Activated CD8-positive, alpha-beta T cell treated with anti-CD3 and anti-CD28 coated beads, Interleukin-2, amount 10 ng/mL, durations not matched to agents 7 days and 5 days (primary cell): ENCODE measurements around the gene MARCKSL1. TPM values are rescaled to one million over a fixed set of nuclear protein-coding genes. Genes with fewer than 3 reads are reported as not detected.

ENCODE experiments used
- ATAC-seq: fragments of 150-1000 bp; cut with Tn5 transposase; one replicate; pipeline ENCODE4 v1.10.0; 2021; ENCODE audit warnings: moderate library complexity
- CTCF ChIA-PET: fragments of 350-600 bp; sonication (Branson Sonifier 250); formaldehyde crosslinking; loops from one replicate; lab custom pipeline; 2021; ENCODE audit warnings: antibody characterized with exemption; lab: Charles Lee
- POLR2A ChIA-PET: fragments of 350-600 bp; sonication (Branson Sonifier 250); formaldehyde crosslinking; loops from one replicate; lab custom pipeline; 2021; ENCODE audit warnings: antibody characterized with exemption; lab: Charles Lee
- DNase-seq: peaks from one replicate; pipeline ENCODE4 v3.0.0-alpha.2; 2020
- H3K27ac Mint-ChIP-seq: one replicate; pipeline ENCODE4 v1.8.0; 2021; ENCODE audit warnings: mild to moderate bottlenecking, mixed read lengths
- H3K27me3 Mint-ChIP-seq: one replicate; pipeline ENCODE4 v1.8.0; 2021; ENCODE audit warnings: low read depth, mixed read lengths
- H3K36me3 Mint-ChIP-seq: one replicate; pipeline ENCODE4 v1.8.0; 2021; ENCODE audit warnings: low read depth, mixed read lengths
- H3K4me1 Mint-ChIP-seq: one replicate; pipeline ENCODE4 v1.8.0; 2021; ENCODE audit warnings: low read depth, mixed read lengths
- H3K4me3 Mint-ChIP-seq: one replicate; pipeline ENCODE4 v1.8.0; 2021; ENCODE audit warnings: mild to moderate bottlenecking, mixed read lengths
- H3K9me3 Mint-ChIP-seq: one replicate; pipeline ENCODE4 v1.8.0; 2022; ENCODE audit warnings: mixed read lengths; ENCODE audit not compliant: insufficient read depth
- total RNA-seq, 2 experiments: library from RNA; stranded (reverse); gene quantifications; one replicate each; pipeline ENCODE4 v1.2.3, GENCODE V29; 2021

MARCKSL1 gene, protein sequence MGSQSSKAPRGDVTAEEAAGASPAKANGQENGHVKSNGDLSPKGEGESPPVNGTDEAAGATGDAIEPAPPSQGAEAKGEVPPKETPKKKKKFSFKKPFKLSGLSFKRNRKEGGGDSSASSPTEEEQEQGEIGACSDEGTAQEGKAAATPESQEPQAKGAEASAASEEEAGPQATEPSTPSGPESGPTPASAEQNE
- total RNA-seq: 10 to 100 TPM; 23.1 to 26.1 TPM

DNA sequence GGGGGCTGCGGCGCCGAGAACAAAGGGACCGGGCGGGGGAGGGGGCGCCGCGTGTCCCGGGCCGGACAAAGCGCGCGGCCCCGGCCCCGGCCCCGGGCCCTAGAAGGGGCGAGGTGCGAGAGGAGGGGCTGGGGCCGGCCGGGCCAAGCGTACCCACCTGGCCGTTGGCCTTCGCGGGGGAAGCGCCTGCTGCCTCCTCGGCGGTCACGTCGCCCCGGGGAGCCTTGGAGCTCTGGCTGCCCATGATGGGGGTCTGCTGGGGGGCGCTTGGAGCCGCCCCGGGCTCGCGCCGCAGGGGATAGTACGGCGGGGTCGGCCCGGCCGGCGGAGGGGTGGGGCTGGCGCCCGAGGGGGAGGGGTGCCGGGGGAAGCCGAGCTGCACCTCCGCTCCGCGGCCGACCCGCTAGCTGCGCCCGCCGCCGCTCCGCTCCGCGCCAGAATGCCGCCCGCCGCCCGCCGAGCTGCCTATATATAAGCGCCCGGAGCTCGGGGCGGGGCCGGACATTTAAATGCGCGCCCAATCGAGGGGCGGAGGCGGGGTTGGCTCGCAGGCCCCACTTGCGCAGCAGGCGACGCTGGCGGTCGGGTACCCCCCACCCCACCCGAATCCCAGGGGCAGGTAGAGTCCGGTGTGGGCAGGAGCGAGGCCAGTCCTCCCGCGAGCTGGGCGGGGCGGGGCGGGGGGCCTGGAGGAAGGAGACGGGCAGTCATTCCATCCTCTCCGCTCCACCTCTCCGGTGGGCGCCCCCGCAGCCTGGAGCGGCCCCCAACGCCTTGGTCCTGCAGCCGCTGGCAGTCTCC, at the start of gene MARCKSL1:
MARCKSL1 (minus strand) TSS at position 444 of the 801 bp plus-strand sequence; CDS start at position 244, 200 bp downstream.
- peak within 1 kb of the TSS; percentile 81 for H3K4me3 Mint-ChIP-seq
- peak within 1 kb of the TSS; percentile 53 for H3K27ac Mint-ChIP-seq
- no peaks in the 10 kb centered on the region for H3K9me3 Mint-ChIP-seq
- ATAC-seq (peak; percentile 66), DNase-seq (peak; percentile 85)
- POLR2A ChIA-PET: interaction anchor here (0.6 to 3.0 kb wide), 22 partner anchors 9 to 646 kb away, joined by 3 to 15 read pairs (median 4); partner anchors contain the start of genes BSDC1, EIF3I, HDAC1 and IQCC
- CTCF ChIA-PET: interaction anchor here (1.1 to 3.4 kb wide), 11 partner anchors 9 to 120 kb away, joined by 3 to 21 read pairs (median 7); partner anchors contain the start of genes BSDC1 and LCK
- peaks cover 40% of the 10 kb centered on the region for H3K4me1 Mint-ChIP-seq
- peaks cover 30% of the 10 kb centered on the region for H3K36me3 Mint-ChIP-seq
- peaks cover 3% of the 10 kb centered on the region for H3K27me3 Mint-ChIP-seq

DNA sequence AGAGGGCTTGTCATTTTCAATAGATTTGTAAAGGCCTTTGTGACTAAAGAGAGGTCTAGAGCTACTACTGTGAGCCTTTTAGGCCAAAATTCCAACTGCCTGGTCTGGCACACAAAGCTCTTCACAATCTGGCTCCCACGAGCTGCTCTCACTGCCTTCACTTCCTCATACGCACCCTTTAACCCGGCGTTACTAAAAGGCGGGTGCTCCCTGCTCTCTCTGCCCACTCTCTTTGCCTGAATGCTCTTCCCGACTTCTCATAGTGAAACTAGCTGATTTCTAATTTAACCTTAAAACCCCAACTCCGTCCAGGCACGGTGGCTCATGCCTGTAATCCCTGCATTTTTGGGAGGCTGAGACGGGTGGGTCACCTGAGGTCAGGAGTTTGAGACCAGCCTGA, 44.0 kb upstream of the MARCKSL1 start:
- POLR2A ChIA-PET: no interaction called here
- peaks cover 25% of the 10 kb centered on the region for H3K36me3 Mint-ChIP-seq
- no peak for DNase-seq
- H3K27me3 Mint-ChIP-seq: no peaks in the 10 kb centered on the region
- no peak for ATAC-seq
- CTCF ChIA-PET: interaction anchor here (0.5 to 1.5 kb wide), 2 partner anchors 8 to 168 kb away, joined by 4 read pairs; no protein-coding TSS in a partner anchor
- H3K27ac Mint-ChIP-seq: no peak overlapping the region
- no peak overlapping the region for H3K4me3 Mint-ChIP-seq
- H3K4me1 Mint-ChIP-seq: no peaks in the 10 kb centered on the region
- H3K9me3 Mint-ChIP-seq: no peaks in the 10 kb centered on the region

DNA sequence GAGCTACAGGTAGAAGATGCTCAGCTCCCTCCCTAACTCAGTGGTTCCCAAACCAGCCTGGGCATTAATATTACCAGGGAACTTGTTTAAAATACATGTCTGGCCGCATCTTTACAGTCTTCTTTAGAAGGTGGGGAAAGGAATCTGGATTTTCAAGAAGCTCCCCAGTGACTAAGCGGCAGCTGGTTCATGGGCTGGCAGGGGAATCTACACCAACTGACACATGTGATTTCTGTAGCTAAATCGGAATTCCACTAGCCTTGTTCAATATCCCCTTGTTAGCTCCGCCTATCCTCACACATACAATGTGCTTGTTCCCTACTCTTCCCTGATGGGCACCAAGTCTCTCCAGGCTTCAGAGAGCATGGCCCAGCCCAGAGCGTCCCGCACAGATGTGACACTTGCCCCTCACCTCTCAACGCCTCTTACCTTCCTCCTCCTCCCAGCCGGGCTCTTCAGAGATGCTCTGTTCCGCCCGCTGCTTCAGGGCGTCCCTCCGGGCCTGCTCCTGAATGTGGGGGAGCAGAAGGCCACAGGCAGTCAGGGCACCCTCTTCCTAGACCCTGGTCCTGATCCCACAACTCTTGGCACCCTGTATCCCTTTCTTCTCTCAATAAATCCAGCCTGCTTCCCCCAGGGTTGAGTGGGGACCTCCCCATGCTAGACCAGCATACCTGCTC, 41.6 kb upstream of the MARCKSL1 start:
- CTCF ChIA-PET: no interaction called here
- DNase-seq (no peak), ATAC-seq (no peak)
- H3K27me3 Mint-ChIP-seq: no peaks in the 10 kb centered on the region
- no peaks in the 10 kb centered on the region for H3K9me3 Mint-ChIP-seq
- no peak overlapping the region for H3K4me3 Mint-ChIP-seq
- peaks cover 6% of the 10 kb centered on the region for H3K4me1 Mint-ChIP-seq
- peak overlapping the region; percentile 26 for H3K27ac Mint-ChIP-seq
- H3K36me3 Mint-ChIP-seq: peaks cover 20% of the 10 kb centered on the region
- POLR2A ChIA-PET: no interaction called here

DNA sequence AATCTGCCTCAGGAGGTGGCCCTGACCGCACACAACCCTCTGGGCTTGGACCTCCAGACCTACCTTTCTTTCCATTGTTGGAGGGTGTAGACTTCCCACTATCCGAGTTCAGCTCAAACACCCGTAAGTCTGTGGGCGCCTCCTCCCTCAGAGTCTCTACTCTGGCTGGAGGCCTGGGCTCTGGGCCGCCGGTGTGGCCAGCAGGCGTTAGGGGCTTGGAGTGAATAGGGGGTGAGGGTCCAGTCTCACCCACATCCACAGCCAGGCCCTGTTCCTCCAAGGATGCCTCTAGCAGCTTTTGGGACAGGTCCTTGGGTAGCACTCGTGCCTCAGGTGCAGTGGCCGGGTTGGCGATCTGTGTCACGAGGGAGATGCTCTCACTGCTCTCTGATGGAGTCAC, 40.2 kb upstream of the MARCKSL1 start:
- Mint-ChIP-seq H3K4me1 (peaks cover 19% of the 10 kb centered on the region), H3K36me3 (peaks cover 22% of the 10 kb centered on the region), H3K4me3 (no peak overlapping the region), H3K27ac (no peak overlapping the region), H3K9me3 (no peaks in the 10 kb centered on the region), H3K27me3 (no peaks in the 10 kb centered on the region)
- POLR2A ChIA-PET: no interaction called here
- no peak for ATAC-seq
- CTCF ChIA-PET: no interaction called here
- no peak for DNase-seq

DNA sequence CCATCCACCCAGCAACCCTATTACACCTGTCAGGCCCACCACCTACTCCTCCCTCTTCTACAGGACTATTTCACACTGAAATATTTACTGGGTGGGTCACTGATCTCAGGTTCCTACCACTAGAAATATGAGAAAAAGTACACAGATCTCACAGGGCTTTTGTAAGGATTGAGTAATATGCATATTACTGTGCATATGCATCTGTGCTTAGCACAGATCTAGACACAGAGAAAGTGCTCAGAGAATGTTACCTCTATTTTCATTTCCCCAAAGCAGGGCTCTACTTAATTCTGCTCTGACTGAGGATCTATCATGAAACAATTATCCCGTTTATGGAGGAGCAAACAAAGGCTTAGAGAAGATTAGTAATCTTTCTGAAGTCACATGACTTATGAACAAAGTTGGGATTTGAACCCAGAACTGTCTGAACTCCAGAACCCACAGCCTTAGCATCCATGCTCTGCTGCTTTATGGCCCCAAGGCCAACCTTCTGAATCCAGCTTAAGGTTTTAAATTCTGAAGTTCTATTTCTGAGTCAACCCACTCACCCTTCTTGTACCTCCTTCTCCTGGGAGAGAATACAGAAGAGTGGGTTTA, 38.1 kb upstream of the MARCKSL1 start:
- no peak for ATAC-seq
- ChIA-PET CTCF (interaction anchor here (0.6 to 2.9 kb wide), 3 partner anchors 158 to 1212 kb away, joined by 3 to 22 read pairs (median 4); no protein-coding TSS in a partner anchor), POLR2A (no interaction called here)
- H3K27me3 Mint-ChIP-seq: no peaks in the 10 kb centered on the region
- H3K27ac Mint-ChIP-seq: no peak overlapping the region
- peaks cover 19% of the 10 kb centered on the region for H3K4me1 Mint-ChIP-seq
- DNase-seq: no peak
- peaks cover 21% of the 10 kb centered on the region for H3K36me3 Mint-ChIP-seq
- no peaks in the 10 kb centered on the region for H3K9me3 Mint-ChIP-seq
- no peak overlapping the region for H3K4me3 Mint-ChIP-seq

DNA sequence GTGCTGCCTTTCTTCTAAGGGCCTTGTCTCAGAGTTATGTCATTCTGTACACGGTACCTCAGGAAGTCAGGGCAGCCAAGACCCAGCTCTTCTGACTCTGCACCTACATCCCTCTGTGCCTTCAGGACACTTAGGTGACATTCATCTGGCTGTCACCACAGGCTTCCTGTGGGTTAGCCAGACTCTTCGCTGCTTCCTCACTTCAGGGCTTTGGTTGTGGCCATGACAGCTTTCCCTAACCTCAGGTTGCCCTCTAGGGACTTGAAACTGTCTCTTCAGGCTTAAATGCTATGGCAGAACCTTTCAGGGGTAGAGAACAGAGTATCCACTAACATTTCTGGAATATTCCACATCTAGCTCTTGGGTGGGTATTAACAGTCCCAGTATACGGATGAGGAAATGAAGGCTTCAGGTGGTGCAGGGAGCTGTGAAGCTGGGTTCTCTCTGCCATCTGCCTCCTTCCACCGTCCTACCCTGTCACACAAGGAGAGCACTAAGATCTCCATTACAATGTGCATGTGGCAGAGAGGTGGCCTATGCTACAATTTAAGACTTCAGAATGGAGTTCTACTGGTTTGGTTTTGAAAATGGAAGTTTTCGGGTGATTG, 36.2 kb upstream of the MARCKSL1 start:
- Mint-ChIP-seq H3K4me3 (no peak overlapping the region), H3K36me3 (peaks cover 16% of the 10 kb centered on the region), H3K27ac (peak overlapping the region; percentile 30), H3K4me1 (peaks cover 19% of the 10 kb centered on the region), H3K27me3 (no peaks in the 10 kb centered on the region), H3K9me3 (no peaks in the 10 kb centered on the region)
- CTCF ChIA-PET: interaction anchor here (0.6 to 2.9 kb wide), 21 partner anchors 8 to 264 kb away, joined by 3 to 22 read pairs (median 4); partner anchors contain the start of genes KPNA6 and MARCKSL1
- peak; percentile 80 for DNase-seq
- peak; percentile 87 for ATAC-seq
- POLR2A ChIA-PET: interaction anchor here (0.6 to 2.6 kb wide), 8 partner anchors 18 to 486 kb away, joined by 3 to 8 read pairs (median 4); partner anchors contain the start of genes HDAC1, KPNA6, MARCKSL1 and TXLNA

DNA sequence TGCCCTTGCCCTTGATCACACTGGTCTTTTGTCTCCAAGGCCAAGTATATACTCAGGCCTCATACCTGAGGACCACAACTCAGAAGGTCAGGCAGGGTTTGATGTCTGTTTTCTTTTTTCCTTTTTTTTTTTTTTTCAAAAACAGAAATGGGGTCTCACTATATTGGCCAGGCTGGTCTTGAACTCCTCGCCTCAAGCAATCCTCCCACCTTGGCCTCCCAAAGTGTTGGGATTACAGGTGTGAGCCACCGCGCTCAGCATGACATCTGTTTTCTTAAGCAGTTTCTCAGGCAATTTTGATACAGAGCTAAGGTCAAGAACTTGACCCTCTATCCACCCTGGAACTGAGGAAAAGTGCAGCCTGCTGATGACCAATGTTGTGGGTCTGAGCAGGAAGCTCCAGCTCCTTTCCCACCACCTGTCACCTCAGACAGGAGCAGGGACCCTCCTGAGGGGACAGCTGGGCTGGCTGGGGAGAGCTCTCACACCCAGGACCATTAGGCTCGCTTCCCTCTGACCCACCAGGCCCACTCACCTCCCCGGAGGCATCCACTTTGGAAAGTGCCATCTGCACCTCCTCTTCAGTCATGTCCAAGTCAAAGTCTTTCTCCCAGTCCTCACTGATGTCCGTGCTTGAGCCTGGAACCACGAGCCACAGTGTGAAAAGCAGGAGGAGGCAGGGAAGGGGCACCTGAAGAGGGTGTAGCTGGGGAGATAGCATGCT, 32.0 kb upstream of the MARCKSL1 start:
- CTCF ChIA-PET: interaction anchor here (0.8 to 1.4 kb wide), 2 partner anchors 26 to 32 kb away, joined by 3 read pairs; partner anchors contain the start of gene BSDC1
- no peaks in the 10 kb centered on the region for H3K27me3 Mint-ChIP-seq
- no peak overlapping the region for H3K4me3 Mint-ChIP-seq
- H3K4me1 Mint-ChIP-seq: peaks cover 18% of the 10 kb centered on the region
- POLR2A ChIA-PET: interaction anchor here (0.6 kb wide), 2 partner anchors 62 to 165 kb away, joined by 4 to 6 read pairs; no protein-coding TSS in a partner anchor
- no peaks in the 10 kb centered on the region for H3K9me3 Mint-ChIP-seq
- ATAC-seq (no peak), DNase-seq (no peak)
- peaks cover 22% of the 10 kb centered on the region for H3K36me3 Mint-ChIP-seq
- no peak overlapping the region for H3K27ac Mint-ChIP-seq

DNA sequence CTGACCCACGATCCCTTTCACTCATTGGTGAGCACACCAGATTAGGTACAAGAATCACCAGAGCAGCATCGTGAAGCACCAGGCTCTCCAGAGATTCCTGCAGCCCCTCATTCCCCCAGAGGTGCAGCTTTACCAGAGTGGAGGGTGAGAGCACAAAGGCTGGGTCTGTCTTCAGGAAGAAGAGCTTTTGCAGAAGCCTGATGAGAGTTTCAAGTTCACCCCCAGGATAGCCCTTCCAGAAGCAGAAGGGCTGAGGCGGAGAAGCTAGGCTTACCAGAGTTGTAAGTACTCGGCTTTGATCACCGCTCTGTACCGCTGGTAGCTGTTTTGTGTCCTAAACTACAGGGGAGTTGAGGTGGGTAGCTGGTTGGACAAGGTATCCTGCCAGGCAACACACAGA, 29.4 kb upstream of the MARCKSL1 start:
- DNase-seq: no peak
- H3K4me3 Mint-ChIP-seq: no peak overlapping the region
- CTCF ChIA-PET: no interaction called here

DNA sequence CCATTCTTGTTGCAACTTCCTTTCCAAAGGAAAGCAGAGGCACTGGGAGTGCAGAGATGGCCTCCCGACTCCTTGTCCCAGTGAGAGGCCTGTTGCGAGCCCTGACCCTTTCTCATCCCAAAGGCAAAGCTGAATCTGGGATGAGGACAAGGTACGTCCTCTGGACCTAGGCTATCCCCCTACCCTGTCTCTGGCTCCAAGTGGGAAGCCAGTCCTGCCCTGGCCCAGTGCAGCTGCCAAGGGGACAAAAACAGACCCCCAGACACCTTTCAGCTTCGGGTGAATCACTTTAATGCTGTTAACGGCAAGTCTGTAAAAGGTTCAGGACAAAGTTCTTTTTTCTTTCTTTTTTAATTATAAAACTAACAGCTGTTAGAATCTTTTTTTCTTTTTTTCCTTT, 28.8 kb upstream of the MARCKSL1 start:
- peaks cover 14% of the 10 kb centered on the region for H3K4me1 Mint-ChIP-seq
- no peak for DNase-seq
- H3K4me3 Mint-ChIP-seq: no peak overlapping the region
- ATAC-seq: no peak
- CTCF ChIA-PET: no interaction called here
- no peak overlapping the region for H3K27ac Mint-ChIP-seq
- H3K36me3 Mint-ChIP-seq: peaks cover 26% of the 10 kb centered on the region
- no peaks in the 10 kb centered on the region for H3K27me3 Mint-ChIP-seq
- POLR2A ChIA-PET: interaction anchor here (0.6 kb wide), 1 partner anchor 147 kb away, joined by 3 read pairs; no protein-coding TSS in a partner anchor
- no peaks in the 10 kb centered on the region for H3K9me3 Mint-ChIP-seq

More for the DNA sequence above, 29.4 kb upstream of the MARCKSL1 start:
- no peak for ATAC-seq
- no peaks in the 10 kb centered on the region for H3K27me3 Mint-ChIP-seq
- peaks cover 25% of the 10 kb centered on the region for H3K36me3 Mint-ChIP-seq
- H3K27ac Mint-ChIP-seq: no peak overlapping the region
- peaks cover 8% of the 10 kb centered on the region for H3K4me1 Mint-ChIP-seq
- POLR2A ChIA-PET: interaction anchor here (0.6 kb wide), 2 partner anchors 115 to 148 kb away, joined by 3 to 4 read pairs; no protein-coding TSS in a partner anchor
- no peaks in the 10 kb centered on the region for H3K9me3 Mint-ChIP-seq

DNA sequence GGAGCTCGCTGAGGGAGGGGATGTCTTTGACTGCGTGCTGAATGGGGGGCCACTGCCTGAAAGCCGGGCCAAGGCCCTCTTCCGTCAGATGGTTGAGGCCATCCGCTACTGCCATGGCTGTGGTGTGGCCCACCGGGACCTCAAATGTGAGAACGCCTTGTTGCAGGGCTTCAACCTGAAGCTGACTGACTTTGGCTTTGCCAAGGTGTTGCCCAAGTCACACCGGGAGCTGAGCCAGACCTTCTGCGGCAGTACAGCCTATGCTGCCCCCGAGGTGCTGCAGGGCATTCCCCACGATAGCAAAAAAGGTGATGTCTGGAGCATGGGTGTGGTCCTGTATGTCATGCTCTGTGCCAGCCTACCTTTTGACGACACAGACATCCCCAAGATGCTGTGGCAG, 27.7 kb upstream of the MARCKSL1 start:
- POLR2A ChIA-PET: no interaction called here
- DNase-seq (no peak), ATAC-seq (no peak)
- H3K4me3 Mint-ChIP-seq: no peak overlapping the region
- no peak overlapping the region for H3K27ac Mint-ChIP-seq
- CTCF ChIA-PET: no interaction called here
- no peaks in the 10 kb centered on the region for H3K9me3 Mint-ChIP-seq
- no peaks in the 10 kb centered on the region for H3K27me3 Mint-ChIP-seq
- peaks cover 21% of the 10 kb centered on the region for H3K4me1 Mint-ChIP-seq
- peaks cover 24% of the 10 kb centered on the region for H3K36me3 Mint-ChIP-seq
